ENCODE results near the gene RAB27A.

RAB27A gene

GRCh38 chr15:55289746-55290527 is at the start of gene RAB27A:
TSS of gene RAB27A (minus strand) at chr15:55289813. CDS start at chr15:55234934, 54,879 bp downstream.
- Histone ChIP-seq H3K4me3 (peak within 1 kb of the TSS; percentile 96), H4K20me1 (no peaks in the 10 kb centered on the region), H3K4me1 (peaks cover 15% of the 10 kb centered on the region), H3K36me3 (no peaks in the 10 kb centered on the region), H3K9ac (peak within 1 kb of the TSS; percentile 85), H3K4me2 (peak within 1 kb of the TSS; percentile 94), H3K9me3 (no peaks in the 10 kb centered on the region), H3K27ac (peak within 1 kb of the TSS; percentile 80), H3K27me3 (no peaks in the 10 kb centered on the region)
- TF ChIP-seq Cebpa-rat (IDR thresholded peaks at IDR 0.05), result no peak

GRCh38 chr15:55337160-55337559 is 47.5 kb upstream of the RAB27A start:
- Histone ChIP-seq H3K9me3 (no peaks in the 10 kb centered on the region), H3K36me3 (peaks cover 81% of the 10 kb centered on the region), H3K4me3 (no peak overlapping the region), H3K4me2 (no peak overlapping the region), H3K27ac (no peak overlapping the region), H3K27me3 (no peaks in the 10 kb centered on the region), H3K4me1 (peaks cover 3% of the 10 kb centered on the region; the same call in 1 of the 2 replicates), H3K9ac (no peak overlapping the region), H4K20me1 (no peaks in the 10 kb centered on the region)
- no peak for TF ChIP-seq Cebpa-rat (IDR thresholded peaks at IDR 0.05)

DNA sequence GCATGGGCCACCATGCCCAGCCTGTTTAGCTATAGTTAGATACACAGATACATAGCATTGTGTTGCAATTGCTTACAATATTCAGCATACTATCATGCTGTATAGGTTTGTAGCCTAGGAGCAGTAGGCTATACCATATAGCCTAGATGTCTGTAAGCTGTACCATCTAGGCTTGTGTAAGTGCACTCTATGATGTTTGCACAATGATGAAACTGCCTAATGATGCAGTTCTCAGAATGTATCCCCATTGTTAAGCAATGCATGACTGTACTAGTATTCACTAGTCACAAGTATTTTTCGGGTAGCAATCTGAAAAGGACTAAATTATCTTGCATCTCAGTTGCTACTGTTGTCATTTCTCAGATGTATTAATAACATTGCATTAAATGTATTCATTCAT is 45.4 kb upstream of the RAB27A start:
- no peaks in the 10 kb centered on the region for H4K20me1 ChIP-seq
- no peak overlapping the region for H3K4me2 ChIP-seq

DNA sequence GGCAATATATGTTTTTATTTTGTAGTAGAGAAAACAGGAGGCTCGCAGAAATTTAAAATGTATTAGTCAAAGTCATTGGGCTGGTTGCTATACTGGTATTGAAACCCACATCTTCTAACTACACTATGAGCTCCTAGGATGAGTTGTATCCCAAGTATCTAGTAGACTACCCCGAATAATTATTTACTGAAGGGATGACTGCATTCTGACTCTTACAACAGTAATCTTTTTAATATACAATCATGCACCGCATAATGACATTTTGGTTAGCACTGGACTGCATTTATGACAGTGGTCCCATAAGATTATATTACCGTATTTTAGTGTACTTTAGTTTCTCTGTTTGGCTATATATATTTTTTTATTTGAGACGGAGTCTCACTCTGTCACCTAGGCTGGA is 44.8 kb upstream of the RAB27A start:
- no peak overlapping the region for H3K9ac ChIP-seq
- no peaks in the 10 kb centered on the region for H3K27me3 ChIP-seq
- H4K20me1 ChIP-seq, result no peaks in the 10 kb centered on the region
- H3K4me2 ChIP-seq, result no peak overlapping the region
- H3K27ac ChIP-seq, result no peak overlapping the region
- no peaks in the 10 kb centered on the region for H3K4me1 ChIP-seq
- TF ChIP-seq Cebpa-rat (IDR thresholded peaks at IDR 0.05), result no peak
- H3K4me3 ChIP-seq, result no peak overlapping the region
- peaks cover 86% of the 10 kb centered on the region for H3K36me3 ChIP-seq
- H3K9me3 ChIP-seq, result no peaks in the 10 kb centered on the region

More for the DNA sequence above, 45.4 kb upstream of the RAB27A start:
- Histone ChIP-seq H3K36me3 (peaks cover 91% of the 10 kb centered on the region), H3K9ac (no peak overlapping the region), H3K9me3 (no peaks in the 10 kb centered on the region), H3K27me3 (no peaks in the 10 kb centered on the region), H3K4me1 (no peaks in the 10 kb centered on the region), H3K4me3 (no peak overlapping the region), H3K27ac (no peak overlapping the region)
- no peak for TF ChIP-seq Cebpa-rat (IDR thresholded peaks at IDR 0.05)

DNA sequence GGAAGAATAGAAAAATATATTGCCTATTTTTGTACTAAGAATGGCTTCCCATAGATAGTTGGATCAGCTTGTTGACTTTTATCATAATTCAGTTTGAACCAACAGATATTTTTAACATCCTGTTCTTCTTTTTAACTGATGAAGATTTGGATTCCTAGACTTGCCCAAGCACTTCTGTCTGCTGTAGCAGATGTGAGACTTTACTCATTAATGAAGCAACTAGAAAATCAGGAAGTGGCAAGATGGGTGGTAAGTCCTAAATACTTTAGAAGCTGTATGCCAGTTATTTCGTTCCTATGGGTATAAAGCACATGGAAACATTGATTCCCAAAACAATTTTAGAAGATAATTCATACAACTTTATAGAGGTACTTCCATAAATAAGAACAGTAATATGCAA is 37.8 kb upstream of the RAB27A start:
- H3K36me3 ChIP-seq, result peaks cover 39% of the 10 kb centered on the region
- no peaks in the 10 kb centered on the region for H3K27me3 ChIP-seq
- no peaks in the 10 kb centered on the region for H3K9me3 ChIP-seq
- peaks cover 25% of the 10 kb centered on the region for H3K4me1 ChIP-seq
- no peak overlapping the region for H3K4me2 ChIP-seq
- TF ChIP-seq Cebpa-rat (IDR thresholded peaks at IDR 0.05), result no peak
- no peak overlapping the region for H3K4me3 ChIP-seq
- H3K27ac ChIP-seq, result no peak overlapping the region
- no peak overlapping the region for H3K9ac ChIP-seq
- H4K20me1 ChIP-seq, result no peaks in the 10 kb centered on the region

GRCh38 chr15:55322467-55322866 is 32.9 kb upstream of the RAB27A start:
- H3K9ac ChIP-seq, result no peak overlapping the region
- H3K9me3 ChIP-seq, result no peaks in the 10 kb centered on the region
- TF ChIP-seq Cebpa-rat (IDR thresholded peaks at IDR 0.05), result no peak
- H4K20me1 ChIP-seq, result no peaks in the 10 kb centered on the region
- peaks cover 4% of the 10 kb centered on the region; the same call in 1 of the 2 replicates for H3K36me3 ChIP-seq
- H3K4me2 ChIP-seq, result no peak overlapping the region
- no peak overlapping the region for H3K4me3 ChIP-seq
- H3K27me3 ChIP-seq, result no peaks in the 10 kb centered on the region
- H3K4me1 ChIP-seq, result peaks cover 55% of the 10 kb centered on the region
- H3K27ac ChIP-seq, result no peak overlapping the region

GRCh38 chr15:55320963-55321362 is 31.4 kb upstream of the RAB27A start:
- Histone ChIP-seq H4K20me1 (no peaks in the 10 kb centered on the region), H3K27me3 (no peaks in the 10 kb centered on the region), H3K4me3 (no peak overlapping the region; the same call in 1 of the 2 replicates), H3K9ac (no peak overlapping the region), H3K27ac (no peak overlapping the region), H3K4me1 (peaks cover 63% of the 10 kb centered on the region), H3K36me3 (peaks cover 11% of the 10 kb centered on the region; the same call in 1 of the 2 replicates), H3K9me3 (no peaks in the 10 kb centered on the region), H3K4me2 (peak overlapping the region; percentile 92)
- no peak for TF ChIP-seq Cebpa-rat (IDR thresholded peaks at IDR 0.05)

- Histone ChIP-seq H3K9me3 (no peaks in the 10 kb centered on the region), H3K4me3 (peak overlapping the region; percentile 87), H3K27me3 (no peaks in the 10 kb centered on the region), H3K36me3 (peaks cover 16% of the 10 kb centered on the region; the same call in 1 of the 2 replicates), H3K9ac (0 out of 2 replicates have a peak overlapping the region, but pooled peaks have one; percentile 1), H3K4me2 (peak overlapping the region; percentile 92), H4K20me1 (no peaks in the 10 kb centered on the region), H3K27ac (peak overlapping the region; percentile 97), H3K4me1 (peaks cover 55% of the 10 kb centered on the region)
- TF ChIP-seq Cebpa-rat (IDR thresholded peaks at IDR 0.05), result no peak
Observed at GRCh38 chr15:55320238-55320550, 30.6 kb upstream of the RAB27A start.

DNA sequence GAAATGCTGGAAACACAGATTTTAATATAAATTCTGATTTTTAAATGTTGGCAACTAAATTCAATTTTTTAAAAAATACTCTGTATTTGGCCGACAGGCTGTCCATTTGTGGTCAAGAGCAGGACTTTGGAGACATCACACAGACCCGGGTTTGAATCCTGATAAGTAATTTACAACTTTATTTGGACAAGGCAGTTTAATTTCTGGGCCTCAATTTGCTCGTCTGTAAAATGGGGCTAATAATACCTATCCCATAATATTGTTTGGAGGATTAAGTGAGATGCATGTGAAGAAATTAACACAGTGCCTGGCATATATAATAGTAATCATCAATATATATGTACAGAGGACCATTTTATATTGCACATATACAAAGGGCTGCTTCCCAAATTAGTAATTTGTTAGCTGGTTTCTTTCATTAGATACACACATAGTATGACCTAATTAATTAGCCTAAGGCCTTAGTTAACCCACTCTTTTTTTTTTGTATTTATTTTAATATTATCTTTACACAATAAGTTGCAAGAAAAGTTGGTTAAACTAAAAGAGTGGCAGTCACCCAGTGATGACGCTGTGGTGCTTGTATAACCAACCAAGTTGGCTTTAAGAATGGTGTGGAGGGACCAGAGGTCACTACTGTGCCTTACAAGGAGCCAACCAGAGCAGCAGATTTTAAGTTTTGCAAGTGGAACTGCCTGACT is 30.1 kb upstream of the RAB27A start:
- Histone ChIP-seq H3K4me2 (peak overlapping the region; percentile 92), H3K4me3 (peak overlapping the region; percentile 87), H3K27me3 (no peaks in the 10 kb centered on the region), H3K9me3 (no peaks in the 10 kb centered on the region), H3K36me3 (peaks cover 19% of the 10 kb centered on the region; the same call in 1 of the 2 replicates), H3K9ac (peak overlapping the region; percentile 95), H3K4me1 (peaks cover 50% of the 10 kb centered on the region), H4K20me1 (no peaks in the 10 kb centered on the region), H3K27ac (peak overlapping the region; percentile 97)
- TF ChIP-seq Cebpa-rat (IDR thresholded peaks at IDR 0.05), result no peak
